Coronary artery (tissue), 2 donors: ENCODE data around the gene FARP1.
A peak's percentile ranks its signal among the peaks of the same experiment; 100 is the strongest.
"Not testable (repeated sequence)": the region's sequence is repeated elsewhere in the genome, so short reads cannot be mapped to it uniquely, and the experiment has no call there.

Experiments
- DNase-seq: peaks from one replicate; pipeline ENCODE4 v3.0.0-alpha.2; 2017; ENCODE audit warnings: low spot score
- H3K27ac ChIP-seq, 2 donors: fragments of 200-600 bp; sonication (generic); one replicate each; pipeline ENCODE4 v1.5.1; 2016 to 2019
- H3K4me3 ChIP-seq: fragments of 200-600 bp; sonication (generic); 2 replicates; pipeline ENCODE4 v1.5.1; 2016; ENCODE audit warnings: mild to moderate bottlenecking, moderate library complexity
- TF ChIP-seq, protein P1 (sequence below): fragments of 200-600 bp; sonication (generic); IDR thresholded peaks from one replicate; pipeline ENCODE4 v1.5.1; 2019; ENCODE audit warnings: antibody characterized with exemption

Gene FARP1

DNA sequence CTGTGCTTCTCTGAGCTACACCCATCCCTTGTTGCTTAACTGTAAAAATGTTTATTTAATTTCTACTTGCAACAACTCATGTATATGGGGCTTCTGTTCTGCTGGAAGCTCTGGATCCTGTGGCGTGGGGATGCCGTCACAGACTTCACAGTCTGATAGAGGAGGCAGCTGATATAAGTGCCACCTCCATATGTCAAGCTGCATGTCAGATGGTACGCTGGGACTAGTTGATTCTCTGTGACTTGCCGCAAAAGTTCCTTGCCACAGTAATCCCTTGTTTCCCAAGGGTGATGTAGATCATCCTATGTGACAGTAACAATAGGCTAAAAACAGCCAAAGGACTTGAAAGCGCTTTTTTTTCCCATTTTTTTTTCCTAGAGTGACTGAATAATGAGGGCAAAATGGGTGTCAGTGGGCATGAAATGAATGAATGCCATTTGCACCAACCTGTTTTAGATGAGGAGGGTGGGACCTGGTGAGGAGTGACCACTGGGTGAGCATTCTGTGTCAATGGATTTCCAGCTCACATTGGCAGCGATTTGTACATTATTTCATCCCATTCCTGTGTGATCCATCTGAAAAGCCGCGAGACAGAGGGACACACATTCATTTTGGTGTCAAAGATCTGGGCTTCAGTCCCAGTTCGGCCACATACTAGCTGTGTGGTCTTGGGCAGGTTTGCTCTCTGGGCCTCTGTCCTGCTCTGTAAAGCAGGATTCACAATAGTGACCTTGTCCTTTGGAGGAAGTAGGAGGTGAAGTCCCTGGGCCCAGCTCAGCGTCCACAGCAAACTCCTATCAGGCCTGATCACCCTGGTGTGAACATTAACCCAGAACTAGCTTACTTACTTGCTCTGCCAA is 123.0 kb downstream of the FARP1 start:
- TF ChIP-seq, protein P1, sequence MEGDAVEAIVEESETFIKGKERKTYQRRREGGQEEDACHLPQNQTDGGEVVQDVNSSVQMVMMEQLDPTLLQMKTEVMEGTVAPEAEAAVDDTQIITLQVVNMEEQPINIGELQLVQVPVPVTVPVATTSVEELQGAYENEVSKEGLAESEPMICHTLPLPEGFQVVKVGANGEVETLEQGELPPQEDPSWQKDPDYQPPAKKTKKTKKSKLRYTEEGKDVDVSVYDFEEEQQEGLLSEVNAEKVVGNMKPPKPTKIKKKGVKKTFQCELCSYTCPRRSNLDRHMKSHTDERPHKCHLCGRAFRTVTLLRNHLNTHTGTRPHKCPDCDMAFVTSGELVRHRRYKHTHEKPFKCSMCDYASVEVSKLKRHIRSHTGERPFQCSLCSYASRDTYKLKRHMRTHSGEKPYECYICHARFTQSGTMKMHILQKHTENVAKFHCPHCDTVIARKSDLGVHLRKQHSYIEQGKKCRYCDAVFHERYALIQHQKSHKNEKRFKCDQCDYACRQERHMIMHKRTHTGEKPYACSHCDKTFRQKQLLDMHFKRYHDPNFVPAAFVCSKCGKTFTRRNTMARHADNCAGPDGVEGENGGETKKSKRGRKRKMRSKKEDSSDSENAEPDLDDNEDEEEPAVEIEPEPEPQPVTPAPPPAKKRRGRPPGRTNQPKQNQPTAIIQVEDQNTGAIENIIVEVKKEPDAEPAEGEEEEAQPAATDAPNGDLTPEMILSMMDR = no peak
- Histone ChIP-seq H3K4me3 (no peak overlapping the region), H3K27ac (no peak overlapping the region)
- no peak for DNase-seq

DNA sequence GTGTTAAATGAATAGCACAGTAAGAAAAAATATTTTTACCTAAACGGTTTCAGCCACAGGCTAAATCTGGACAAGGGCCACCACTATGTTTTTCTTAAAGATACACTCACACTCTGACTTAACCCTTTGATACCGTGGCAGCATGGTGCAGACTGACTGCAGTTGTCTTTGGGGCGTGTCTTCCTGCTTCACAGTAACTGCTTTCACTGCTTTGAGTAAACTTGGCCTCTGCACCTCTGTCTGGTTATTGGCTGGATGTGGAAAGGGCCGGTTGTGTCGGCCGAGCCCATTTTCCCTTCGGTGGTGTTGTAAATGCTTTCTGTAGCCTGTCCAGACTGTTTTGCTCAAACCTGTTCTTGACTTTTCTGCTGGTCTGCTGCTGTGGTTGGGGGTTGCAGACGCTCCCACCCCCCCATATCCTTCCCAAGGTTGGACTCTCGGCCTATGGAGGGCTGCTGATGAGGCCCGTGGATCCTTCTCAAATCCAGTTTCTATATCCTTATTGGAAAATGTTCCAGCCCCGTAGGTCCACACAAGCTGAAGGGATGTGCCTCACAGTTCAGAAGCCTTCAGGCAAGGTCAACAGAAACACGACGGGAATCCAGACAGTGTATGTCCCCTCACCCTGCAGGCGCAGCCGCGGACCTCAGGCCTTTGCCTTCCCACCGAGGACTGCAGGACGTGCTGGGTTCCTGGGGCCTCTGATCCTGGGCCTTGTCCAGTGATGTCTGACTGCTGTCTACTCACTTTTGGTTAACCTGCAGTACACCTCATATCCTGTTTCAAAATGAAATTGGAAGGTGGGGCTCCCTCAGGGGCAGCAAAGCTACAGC is 124.4 kb downstream of the FARP1 start:
- no peak overlapping the region for H3K27ac ChIP-seq

DNA sequence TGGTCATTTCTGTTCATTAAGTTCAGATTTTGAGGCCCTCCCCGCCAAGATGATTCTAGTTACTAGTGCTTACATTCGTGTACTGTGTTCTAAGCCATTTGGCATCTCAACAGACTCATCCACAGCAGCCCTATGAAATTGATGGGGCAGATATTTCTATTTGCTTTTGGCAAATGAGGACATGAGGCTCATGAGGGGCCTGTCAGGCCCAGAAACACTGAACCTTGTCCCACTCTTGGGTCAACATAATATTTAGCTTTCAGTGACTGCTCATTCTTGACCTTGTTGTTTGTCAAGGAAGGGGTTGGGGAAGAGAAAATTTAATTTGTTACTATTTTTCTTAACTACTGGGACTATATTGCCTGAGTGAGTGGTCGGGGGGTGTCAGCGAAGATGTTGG is 126.5 kb downstream of the FARP1 start:
- TF ChIP-seq, protein P1 = no peak
- no peak overlapping the region for H3K27ac ChIP-seq
- H3K4me3 ChIP-seq = no peak overlapping the region
- no peak for DNase-seq

More for the DNA sequence above, 124.4 kb downstream of the FARP1 start:
- TF ChIP-seq, protein P1 = no peak
- peak overlapping the region; percentile 58 for H3K4me3 ChIP-seq
- DNase-seq = no peak

- no peak overlapping the region for H3K4me3 ChIP-seq
- DNase-seq = no peak
- TF ChIP-seq, protein P1 = no peak
Observed at GRCh38 chr13:98270819-98271218, 127.9 kb downstream of the FARP1 start.

DNA sequence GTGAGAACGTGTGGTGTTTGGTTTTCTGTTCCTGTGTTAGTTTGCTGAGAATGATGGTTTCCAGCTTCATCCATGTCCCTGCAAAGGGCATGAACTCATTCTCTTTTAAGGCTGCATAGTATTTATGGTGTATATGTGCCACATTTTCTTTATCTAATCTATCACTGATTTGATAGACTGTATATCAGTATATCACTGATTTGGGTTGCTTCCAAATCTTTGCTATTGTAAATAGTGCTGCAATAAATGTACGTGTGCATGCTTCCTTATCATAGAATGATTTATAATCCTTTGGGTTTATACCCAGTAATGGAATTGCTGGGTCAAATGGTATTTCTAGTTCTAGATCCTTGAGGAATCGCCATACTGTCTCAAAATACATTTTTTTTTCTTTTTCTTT is 128.8 kb downstream of the FARP1 start:
- not testable (repeated sequence) for H3K4me3 ChIP-seq, DNase-seq, H3K27ac ChIP-seq

More at GRCh38 chr13:98270819-98271218, 127.9 kb downstream of the FARP1 start:
- H3K27ac ChIP-seq = no peak overlapping the region

DNA sequence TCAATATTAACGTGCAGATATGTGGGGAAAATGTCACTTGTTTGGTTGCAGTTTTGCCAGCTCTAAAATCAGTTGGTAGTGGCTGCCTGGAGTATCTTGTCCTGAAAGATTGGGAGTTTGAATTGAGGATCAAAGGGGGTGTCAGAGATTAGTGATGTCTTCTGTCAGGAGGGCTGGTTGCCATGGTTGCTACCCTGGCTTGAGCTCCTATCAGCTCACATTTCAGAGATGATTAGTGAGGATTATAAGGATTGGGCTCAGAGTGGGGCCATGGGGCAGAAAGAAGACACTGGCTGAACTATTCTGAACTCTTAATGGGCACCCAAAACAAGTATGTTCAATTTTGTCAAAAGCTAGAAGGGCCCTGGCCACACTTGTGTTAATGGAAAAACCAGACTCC is 129.7 kb downstream of the FARP1 start:
- TF ChIP-seq, protein P1 = no peak
- Histone ChIP-seq H3K27ac (no peak overlapping the region), H3K4me3 (no peak overlapping the region)
- no peak for DNase-seq

GRCh38 chr13:98273067-98273823 is 130.4 kb downstream of the FARP1 start:
- H3K27ac ChIP-seq = no peak overlapping the region

More at GRCh38 chr13:98273067-98273823, 130.4 kb downstream of the FARP1 start:
- no peak overlapping the region for H3K4me3 ChIP-seq
- TF ChIP-seq, protein P1 = no peak
- no peak for DNase-seq
